ENCODE results near the gene NKIRAS2. TPM values are rescaled to one million over a fixed set of nuclear protein-coding genes. Genes with fewer than 3 reads are reported as not detected.
A peak's percentile ranks its signal among the peaks of the same experiment; 100 is the strongest.

The NKIRAS2 gene
- total and polyA plus RNA-seq, 4 donors = 16.4 to 20.7 (median 17.4) TPM

GRCh38 chr17:42016411-42016831 lies 3.5 kb upstream of the NKIRAS2 start:
- Histone ChIP-seq H3K36me3 (ENCODE audit: control insufficient read depth in 4 of 4, insufficient read depth in 3 of 4, low read depth in 1 of 4, low read length in 3 of 4) (no peaks in the 10 kb centered on the region), H3K4me3 (ENCODE audit: low read depth in 1 of 3, low read length in 3 of 3) (peak overlapping the region; percentile 77 to 96 (median 96)), H3K27me3 (ENCODE audit: control insufficient read depth in 4 of 4, insufficient read depth in 4 of 4, low read length in 3 of 4) (no peaks in the 10 kb centered on the region), H3K27ac (ENCODE audit: low read depth in 1 of 2, low read length in 2 of 2) (peak overlapping the region; percentile 88 to 94), H3K9ac (ENCODE audit: low read depth in 1 of 2, low read length in 2 of 2) (peak overlapping the region; percentile 83 to 99), H3K4me1 (ENCODE audit: control insufficient read depth in 4 of 4, insufficient read depth in 4 of 4, low read length in 3 of 4) (peaks cover 0 to 39% (median 25%) of the 10 kb centered on the region in 4 donors), H3K9me3 (ENCODE audit: control insufficient read depth in 4 of 4, low read length in 3 of 4) (no peaks in the 10 kb centered on the region)
- no peak for TF ChIP-seq TAF1 (conservative IDR thresholded peaks at IDR 0.05)
- no peak for TF ChIP-seq NR2F2 (IDR thresholded peaks at IDR 0.05)
- TF ChIP-seq FOXA1 (IDR thresholded peaks at IDR 0.05) = no peak
- DNase-seq (ENCODE audit: low spot score) = no peak
- WGBS = 3% methylated on average over 12 of the region's 12 CpGs

- TF ChIP-seq CTCF (IDR thresholded peaks at IDR 0.05; ENCODE audit: low read depth, low read length, missing input control) = no peak
- no peak for TF ChIP-seq HNF4G (IDR thresholded peaks at IDR 0.05)
- TF ChIP-seq EGR1 (IDR thresholded peaks at IDR 0.05; ENCODE audit: low read depth in 2 of 2) = peak in 1 of 2 donors; percentile 84
- peak; percentile 61 for TF ChIP-seq REST (IDR thresholded peaks at IDR 0.05)
- no peak for TF ChIP-seq JUND (IDR thresholded peaks at IDR 0.05)
- peak; percentile 99 for TF ChIP-seq YY1 (IDR thresholded peaks at IDR 0.05)
- TF ChIP-seq MAX (IDR thresholded peaks at IDR 0.05) = no peak
- no peak for TF ChIP-seq FOXA1 (IDR thresholded peaks at IDR 0.05)
- TF ChIP-seq ZBTB33 (IDR thresholded peaks at IDR 0.05) = no peak
- TF ChIP-seq NR2F2 (IDR thresholded peaks at IDR 0.05) = no peak
- TF ChIP-seq SP1 (IDR thresholded peaks at IDR 0.05) = peak; percentile 52
- TF ChIP-seq FOXA2 (IDR thresholded peaks at IDR 0.05) = no peak
- TF ChIP-seq GABPA (IDR thresholded peaks at IDR 0.05 in 1 of 2, conservative IDR thresholded peaks at IDR 0.05 in 1 of 2) = peak; percentile 71 to 92
- no peak for TF ChIP-seq RAD21 (IDR thresholded peaks at IDR 0.05)
- no peak for TF ChIP-seq RXRA (IDR thresholded peaks at IDR 0.05)
- peak; percentile 70 for TF ChIP-seq TAF1 (conservative IDR thresholded peaks at IDR 0.05)
- TF ChIP-seq HNF4A (conservative IDR thresholded peaks at IDR 0.05) = no peak
- TF ChIP-seq ATF3 (IDR thresholded peaks at IDR 0.05) = no peak
Observed at GRCh38 chr17:42016941-42017865, 2.7 kb upstream of the NKIRAS2 start, which contains the start of gene DNAJC7. Gene DNAJC7, minus strand, starts transcription at chr17:42017439. Its CDS starts 23 bp downstream, at chr17:42017416.

More at GRCh38 chr17:42016941-42017865, 2.7 kb upstream of the NKIRAS2 start, which contains the start of gene DNAJC7:
- peak within 1 kb of the TSS; percentile 77 to 96 (median 96) for H3K4me3 ChIP-seq (ENCODE audit: low read depth in 1 of 3, low read length in 3 of 3)
- under 1% methylated on average over 70 of the region's 70 CpGs for WGBS
- peak; percentile 87 for DNase-seq (ENCODE audit: low spot score)
- H3K9me3 ChIP-seq (ENCODE audit: control insufficient read depth in 4 of 4, low read length in 3 of 4) = no peaks in the 10 kb centered on the region
- H3K36me3 ChIP-seq (ENCODE audit: control insufficient read depth in 4 of 4, insufficient read depth in 3 of 4, low read depth in 1 of 4, low read length in 3 of 4) = peaks cover under 1 to 2% (median 1%) of the 10 kb centered on the region in 4 donors
- H3K27ac ChIP-seq (ENCODE audit: low read depth in 1 of 2, low read length in 2 of 2) = peak within 1 kb of the TSS; percentile 88 to 94
- peaks cover 0 to 36% (median 26%) of the 10 kb centered on the region in 4 donors for H3K4me1 ChIP-seq (ENCODE audit: control insufficient read depth in 4 of 4, insufficient read depth in 4 of 4, low read length in 3 of 4)
- H3K9ac ChIP-seq (ENCODE audit: low read depth in 1 of 2, low read length in 2 of 2) = peak within 1 kb of the TSS; percentile 83 to 99
- no peaks in the 10 kb centered on the region for H3K27me3 ChIP-seq (ENCODE audit: control insufficient read depth in 4 of 4, insufficient read depth in 4 of 4, low read length in 3 of 4)
